Osteoblast (primary cell): ENCODE measurements around the gene ANKRD40. TPM values are rescaled to one million over a fixed set of nuclear protein-coding genes. Genes with fewer than 3 reads are reported as not detected.
"Not testable (repeated sequence)": the region's sequence is repeated elsewhere in the genome, so short reads cannot be mapped to it uniquely, and the experiment has no call there.

Experiments
- DNase-seq: peaks from one replicate; pipeline ENCODE4 v3.0.0; 2011; ENCODE audit warnings: low spot score, mixed read lengths; ENCODE audit not compliant: insufficient read length; ENCODE audit errors: missing footprints
- H2AFZ ChIP-seq: 2 replicates; pipeline ENCODE4 v1.6.0; 2011; ENCODE audit warnings: mild to moderate bottlenecking, low read length
- H3K27ac ChIP-seq: 2 replicates; pipeline ENCODE4 v1.5.1; 2011; ENCODE audit warnings: mild to moderate bottlenecking, low read depth, low read length, moderate library complexity
- H3K27me3 ChIP-seq: 2 replicates; pipeline ENCODE4 v1.6.0; 2012; ENCODE audit warnings: mild to moderate bottlenecking, control low read depth, inconsistent platforms, low read length, moderate library complexity; ENCODE audit not compliant: insufficient read depth
- H3K36me3 ChIP-seq: 2 replicates; pipeline ENCODE4 v1.5.1; 2011; ENCODE audit warnings: mild to moderate bottlenecking, low read length, control low read depth, moderate library complexity; ENCODE audit not compliant: insufficient read depth
- H3K4me1 ChIP-seq: 2 replicates; pipeline ENCODE4 v1.5.1; 2011; ENCODE audit warnings: mild to moderate bottlenecking, low read length, control low read depth, moderate library complexity; ENCODE audit not compliant: insufficient read depth
- H3K4me2 ChIP-seq: 2 replicates; pipeline ENCODE4 v1.6.0; 2011; ENCODE audit warnings: mild to moderate bottlenecking, low read length; ENCODE audit not compliant: insufficient read depth
- H3K4me3 ChIP-seq: fragments of 200-600 bp; sonication (generic); 3 replicates; pipeline ENCODE4 v1.5.1; 2012; ENCODE audit warnings: mild to moderate bottlenecking, low read length, inconsistent platforms; ENCODE audit not compliant: insufficient read depth
- H3K79me2 ChIP-seq: 2 replicates; pipeline ENCODE4 v1.6.0; 2012; ENCODE audit warnings: mild to moderate bottlenecking, low read length, control low read depth, inconsistent platforms; ENCODE audit not compliant: insufficient read depth
- H3K9me3 ChIP-seq: 2 replicates; pipeline ENCODE4 v1.5.1; 2011; ENCODE audit warnings: low read depth, low read length, control low read depth
- H4K20me1 ChIP-seq: 2 replicates; pipeline ENCODE4 v1.6.0; 2012; ENCODE audit warnings: mild to moderate bottlenecking, low read length, control low read depth; ENCODE audit not compliant: insufficient read depth
- total RNA-seq: library from RNA; depleted of rRNA; stranded (reverse); fragments of >200 nt; gene quantifications from 2 replicates; pipeline ENCODE4 v1.2.3, GENCODE V29; 2012
- TF ChIP-seq, protein P1 (sequence below): IDR thresholded peaks from 2 replicates; pipeline ENCODE4 v1.5.1; 2011; ENCODE audit warnings: mild to moderate bottlenecking, low read depth, low read length, moderate library complexity; ENCODE audit errors: extremely low read depth

Gene ANKRD40
- total RNA-seq, 1 donor: 42.7 TPM

DNA sequence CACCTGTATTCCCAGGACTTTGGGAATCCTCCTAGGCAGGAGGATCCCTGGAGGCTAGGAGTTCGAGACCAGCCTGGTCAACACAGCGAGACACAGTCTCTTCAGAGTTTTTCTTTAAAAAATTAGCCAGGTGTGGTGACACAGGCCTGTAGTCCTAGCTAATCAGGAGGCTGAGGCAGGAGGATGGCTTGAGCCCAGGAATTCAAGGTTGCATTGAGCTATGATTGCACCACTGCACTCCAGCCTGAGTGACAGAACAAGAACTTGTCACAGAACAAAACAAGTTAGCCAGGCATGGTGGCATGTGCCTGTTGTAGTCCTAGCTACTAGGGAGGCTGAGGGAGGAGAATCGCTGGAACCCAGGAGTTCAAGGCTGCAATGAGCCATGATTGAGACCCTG lies 24.8 kb downstream of the ANKRD40 start:
- no peaks in the 10 kb centered on the region for H3K9me3 ChIP-seq
- H3K27ac ChIP-seq: no peak overlapping the region
- peaks cover 28% of the 10 kb centered on the region for H3K4me1 ChIP-seq
- no peaks in the 10 kb centered on the region for H3K27me3 ChIP-seq
- H3K36me3 ChIP-seq: peaks cover 5% of the 10 kb centered on the region
- no peaks in the 10 kb centered on the region for H4K20me1 ChIP-seq
- no peak overlapping the region for H3K4me3 ChIP-seq
- H2AFZ ChIP-seq: no peak overlapping the region
- DNase-seq: no peak
- TF ChIP-seq, protein P1, sequence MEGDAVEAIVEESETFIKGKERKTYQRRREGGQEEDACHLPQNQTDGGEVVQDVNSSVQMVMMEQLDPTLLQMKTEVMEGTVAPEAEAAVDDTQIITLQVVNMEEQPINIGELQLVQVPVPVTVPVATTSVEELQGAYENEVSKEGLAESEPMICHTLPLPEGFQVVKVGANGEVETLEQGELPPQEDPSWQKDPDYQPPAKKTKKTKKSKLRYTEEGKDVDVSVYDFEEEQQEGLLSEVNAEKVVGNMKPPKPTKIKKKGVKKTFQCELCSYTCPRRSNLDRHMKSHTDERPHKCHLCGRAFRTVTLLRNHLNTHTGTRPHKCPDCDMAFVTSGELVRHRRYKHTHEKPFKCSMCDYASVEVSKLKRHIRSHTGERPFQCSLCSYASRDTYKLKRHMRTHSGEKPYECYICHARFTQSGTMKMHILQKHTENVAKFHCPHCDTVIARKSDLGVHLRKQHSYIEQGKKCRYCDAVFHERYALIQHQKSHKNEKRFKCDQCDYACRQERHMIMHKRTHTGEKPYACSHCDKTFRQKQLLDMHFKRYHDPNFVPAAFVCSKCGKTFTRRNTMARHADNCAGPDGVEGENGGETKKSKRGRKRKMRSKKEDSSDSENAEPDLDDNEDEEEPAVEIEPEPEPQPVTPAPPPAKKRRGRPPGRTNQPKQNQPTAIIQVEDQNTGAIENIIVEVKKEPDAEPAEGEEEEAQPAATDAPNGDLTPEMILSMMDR: no peak
- H3K4me2 ChIP-seq: no peak overlapping the region
- no peaks in the 10 kb centered on the region for H3K79me2 ChIP-seq

DNA sequence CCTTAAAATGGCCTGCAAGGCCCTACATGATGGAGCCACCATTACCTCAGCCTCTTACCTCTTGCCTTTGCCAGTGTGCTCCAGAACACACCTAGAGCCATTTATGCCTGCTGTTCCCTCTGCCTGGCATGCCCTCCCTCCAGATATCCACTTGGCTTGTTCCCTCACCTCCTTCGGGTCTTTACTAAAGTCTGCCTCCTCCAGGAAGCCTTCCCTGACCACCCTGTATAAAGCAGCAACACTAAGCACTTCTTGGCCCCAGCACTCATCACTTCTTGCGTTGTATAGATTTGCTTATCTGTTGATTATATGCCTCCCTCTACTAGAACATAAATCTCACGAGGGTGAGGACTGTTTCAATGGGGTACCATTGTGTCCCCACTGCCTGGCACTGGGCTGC lies 25.3 kb downstream of the ANKRD40 start:
- H3K4me1 ChIP-seq: peaks cover 24% of the 10 kb centered on the region

DNA sequence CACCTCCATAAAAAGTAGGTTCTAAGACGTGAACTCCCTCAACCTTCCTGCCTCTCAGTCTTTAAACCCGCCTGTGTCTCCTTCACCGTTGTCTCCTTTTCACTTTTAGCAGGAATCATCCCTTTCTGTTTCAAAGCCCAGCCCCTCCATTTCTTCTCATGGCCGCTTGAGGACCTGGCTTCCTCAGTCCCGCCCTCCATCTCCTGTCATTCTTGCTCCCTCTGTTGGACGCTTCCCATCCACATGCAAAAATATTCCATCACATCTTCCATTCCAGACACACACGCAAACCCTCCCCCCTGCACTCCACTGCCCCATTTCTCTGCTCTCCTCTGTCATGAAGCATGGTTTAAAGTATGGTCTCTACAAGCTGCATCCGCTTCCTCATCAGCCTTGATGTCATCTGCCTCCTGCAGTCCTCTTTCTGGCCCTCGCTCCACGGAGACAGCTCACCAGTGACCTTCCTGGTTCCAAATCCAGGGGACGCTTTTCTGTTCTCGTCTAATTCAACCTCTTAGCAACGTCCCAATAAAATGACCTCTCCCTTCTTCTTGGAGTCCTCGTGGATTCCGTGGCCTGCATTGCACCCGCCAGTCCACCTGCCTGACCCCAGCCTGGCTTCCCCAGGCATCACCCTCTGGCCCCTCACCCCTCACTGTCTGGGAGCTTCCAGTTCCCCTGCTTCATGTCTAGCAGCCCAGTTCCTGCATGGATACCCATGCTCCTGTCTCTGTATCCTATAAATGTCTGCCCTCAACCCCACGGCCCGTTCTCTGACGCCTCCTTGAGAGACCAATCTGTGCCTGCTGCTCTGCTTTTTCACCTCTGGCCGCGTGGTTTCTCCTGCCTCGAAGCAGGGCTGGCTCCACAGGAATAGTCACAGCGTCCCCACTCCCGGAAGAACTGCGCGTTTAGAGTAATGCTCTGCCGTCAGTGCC lies 26.2 kb downstream of the ANKRD40 start:
- Histone ChIP-seq H3K4me2 (peak overlapping the region; percentile 68), H2AFZ (peak overlapping the region; percentile 89), H3K27me3 (no peaks in the 10 kb centered on the region), H3K9me3 (no peaks in the 10 kb centered on the region), H3K36me3 (peaks cover 5% of the 10 kb centered on the region), H3K4me3 (no peak overlapping the region), H4K20me1 (no peaks in the 10 kb centered on the region), H3K79me2 (no peaks in the 10 kb centered on the region), H3K4me1 (peaks cover 15% of the 10 kb centered on the region), H3K27ac (no peak overlapping the region)
- TF ChIP-seq, protein P1: peak; percentile 75
- DNase-seq: peak; percentile 96

More for the DNA sequence above, 25.3 kb downstream of the ANKRD40 start:
- Histone ChIP-seq H4K20me1 (no peaks in the 10 kb centered on the region), H3K79me2 (no peaks in the 10 kb centered on the region), H3K36me3 (peaks cover 5% of the 10 kb centered on the region), H2AFZ (no peak overlapping the region), H3K4me2 (no peak overlapping the region), H3K27me3 (no peaks in the 10 kb centered on the region), H3K9me3 (no peaks in the 10 kb centered on the region), H3K27ac (no peak overlapping the region), H3K4me3 (no peak overlapping the region)
- TF ChIP-seq, protein P1: no peak
- no peak for DNase-seq

DNA sequence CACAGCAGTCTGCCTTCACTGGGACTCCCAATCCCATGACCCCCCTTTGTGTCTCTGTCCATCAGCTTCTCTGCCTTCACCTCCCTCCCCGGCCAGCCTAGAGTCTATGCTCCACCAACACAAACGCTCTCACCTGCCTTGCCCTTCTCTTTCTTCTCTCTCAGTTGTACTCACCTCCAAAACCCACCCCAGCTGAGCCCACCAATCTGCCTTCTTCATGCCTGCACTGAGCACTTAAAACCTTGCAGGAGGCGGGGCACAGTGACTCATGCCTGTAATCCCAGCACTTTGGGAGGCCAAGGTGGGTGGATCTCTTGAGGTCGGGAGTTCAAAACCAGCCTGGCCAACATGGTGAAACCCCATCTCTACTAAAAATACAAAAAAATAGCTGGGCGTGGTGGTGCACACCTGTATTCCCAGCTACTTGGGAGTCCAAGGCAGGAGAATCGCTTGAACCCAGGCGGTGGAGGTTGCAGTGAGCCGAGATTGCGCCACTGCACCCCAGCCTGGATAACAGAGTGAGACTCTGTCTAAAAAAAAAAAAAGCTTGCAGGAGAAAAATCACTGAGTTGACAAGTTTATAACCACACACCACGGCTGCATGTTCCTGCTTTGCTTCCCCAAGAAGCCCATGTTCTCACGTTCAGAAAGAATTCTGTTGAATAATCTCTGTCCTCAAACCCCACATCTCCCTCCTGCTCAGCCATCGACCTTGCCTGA lies 27.0 kb downstream of the ANKRD40 start:
- not testable (repeated sequence) for H4K20me1 ChIP-seq, DNase-seq, H3K4me3 ChIP-seq, H3K27ac ChIP-seq, H3K4me1 ChIP-seq, H3K9me3 ChIP-seq, H3K79me2 ChIP-seq, H3K27me3 ChIP-seq, H3K36me3 ChIP-seq
- Histone ChIP-seq H2AFZ (peak overlapping the region; percentile 89), H3K4me2 (peak overlapping the region; percentile 68)
